DOHH2 (cell line): ENCODE results near the gene LMTK2.

Experiments
- H3F3A ChIP-seq: fragments of 200-600 bp; sonication (generic), shearing (Covaris generic); 2 replicates; pipeline ENCODE4 v1.6.0; 2016; ENCODE audit warnings: antibody characterized with exemption, mild to moderate bottlenecking; ENCODE audit not compliant: control insufficient read depth, insufficient read depth
- H3K27ac ChIP-seq: fragments of 200-600 bp; sonication (generic); 2 replicates; pipeline ENCODE4 v1.5.1; 2014; ENCODE audit warnings: low read depth, mild to moderate bottlenecking, low read length, moderate library complexity
- H3K27me3 ChIP-seq: fragments of 200-600 bp; sonication (generic); 2 replicates; pipeline ENCODE4 v1.6.1; 2014; ENCODE audit warnings: mild to moderate bottlenecking, low read length, mixed read lengths; ENCODE audit not compliant: control insufficient read depth
- H3K36me3 ChIP-seq: fragments of 200-600 bp; sonication (generic); 2 replicates; pipeline ENCODE4 v1.6.1; 2014; ENCODE audit warnings: mild to moderate bottlenecking, low read length, moderate library complexity, mixed read lengths; ENCODE audit not compliant: control insufficient read depth
- H3K4me1 ChIP-seq: fragments of 200-600 bp; sonication (generic); 2 replicates; pipeline ENCODE4 v1.6.1; 2014; ENCODE audit warnings: mild to moderate bottlenecking, low read length, mixed read lengths; ENCODE audit not compliant: control insufficient read depth
- H3K4me2 ChIP-seq: fragments of 200-600 bp; sonication (generic); 2 replicates; pipeline ENCODE4 v1.6.0; 2014; ENCODE audit warnings: mild to moderate bottlenecking, low read length, moderate library complexity
- H3K4me3 ChIP-seq: fragments of 200-600 bp; sonication (generic); 2 replicates; pipeline ENCODE4 v1.5.1; 2014; ENCODE audit warnings: mild to moderate bottlenecking, low read length, mixed read lengths
- H3K79me2 ChIP-seq: fragments of 200-600 bp; sonication (generic); 2 replicates; pipeline ENCODE4 v1.6.1; 2014; ENCODE audit warnings: mild to moderate bottlenecking, low read length, mixed read lengths; ENCODE audit not compliant: control insufficient read depth
- H3K9me2 ChIP-seq: fragments of 200-600 bp; sonication (generic); replicated peaks from 2 replicates; pipeline ENCODE4 v1.6.1; 2014; ENCODE audit warnings: mild to moderate bottlenecking, low read length, mixed read lengths; ENCODE audit not compliant: control insufficient read depth
- H3K9me3 ChIP-seq: fragments of 200-600 bp; sonication (generic); 2 replicates; pipeline ENCODE4 v1.6.1; 2014; ENCODE audit warnings: antibody characterized with exemption, low read length, mixed read lengths; ENCODE audit not compliant: control insufficient read depth, insufficient read depth
- H4K20me1 ChIP-seq: fragments of 200-600 bp; sonication (generic); 2 replicates; pipeline ENCODE4 v1.6.0; 2014; ENCODE audit warnings: low read depth, mild to moderate bottlenecking, antibody characterized with exemption, low read length, moderate library complexity; ENCODE audit not compliant: control insufficient read depth, insufficient read depth
- EZH2phosphoT487 ChIP-seq: fragments of 200-600 bp; sonication (generic); IDR thresholded peaks from 2 replicates; pipeline ENCODE4 v1.6.1; 2017; ENCODE audit warnings: borderline replicate concordance, mild to moderate bottlenecking, antibody characterized with exemption, low read length, moderate library complexity, mixed read lengths
- TF ChIP-seq, protein P1 (sequence below): fragments of 200-600 bp; sonication (generic); IDR thresholded peaks from one replicate; pipeline ENCODE4 v1.5.1; 2014; ENCODE audit warnings: antibody characterized with exemption, mild to moderate bottlenecking, low read depth, low read length; ENCODE audit not compliant: poor library complexity, severe bottlenecking

The LMTK2 gene

DNA sequence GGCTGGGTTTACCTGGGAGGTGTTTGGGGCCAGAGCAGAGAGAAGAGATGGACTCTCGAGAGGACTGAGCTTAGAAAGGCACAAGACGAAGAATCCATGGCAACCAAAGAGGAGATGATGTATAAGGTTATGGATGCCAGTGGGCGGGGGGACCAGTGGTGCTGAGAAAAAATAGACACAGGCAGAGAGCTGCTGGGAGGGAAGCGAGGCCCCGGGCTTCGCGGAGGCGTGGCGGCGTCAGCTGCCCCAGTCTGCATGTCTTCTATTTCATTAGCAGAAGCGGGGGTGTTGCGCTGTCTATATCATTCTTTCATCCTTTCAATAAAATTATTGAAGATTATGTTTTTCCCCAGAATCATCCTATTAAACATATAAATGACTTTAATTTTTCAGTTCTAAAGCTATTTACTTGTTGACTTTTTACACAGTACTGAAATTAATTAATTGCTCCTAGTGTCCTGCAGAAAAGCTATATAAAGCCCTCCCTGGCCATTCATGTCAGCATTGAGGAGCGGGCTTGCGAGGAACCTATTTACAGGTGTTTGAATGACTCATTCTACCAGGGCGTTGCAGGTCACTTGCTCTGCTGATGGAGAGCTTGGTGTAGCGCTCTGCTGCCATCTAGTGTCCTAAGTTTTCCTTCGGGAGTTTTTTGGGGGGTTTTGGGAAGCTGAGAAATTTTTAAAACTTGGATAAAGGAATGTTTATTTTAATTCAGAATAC is 61.7 kb downstream of the LMTK2 start:
- H3F3A ChIP-seq: no peaks in the 10 kb centered on the region
- no peak overlapping the region for H3K4me2 ChIP-seq
- H3K9me3 ChIP-seq: no peaks in the 10 kb centered on the region
- H3K4me1 ChIP-seq: no peaks in the 10 kb centered on the region
- peaks cover 3% of the 10 kb centered on the region; the same call in 1 of the 2 replicates for H3K36me3 ChIP-seq
- H3K27ac ChIP-seq: no peak overlapping the region
- H3K4me3 ChIP-seq: no peak overlapping the region
- no peaks in the 10 kb centered on the region for H3K9me2 ChIP-seq
- H3K27me3 ChIP-seq: no peaks in the 10 kb centered on the region
- H4K20me1 ChIP-seq: peaks cover 26% of the 10 kb centered on the region
- H3K79me2 ChIP-seq: no peaks in the 10 kb centered on the region
- TF ChIP-seq EZH2phosphoT487: no peak
- TF ChIP-seq, protein P1, sequence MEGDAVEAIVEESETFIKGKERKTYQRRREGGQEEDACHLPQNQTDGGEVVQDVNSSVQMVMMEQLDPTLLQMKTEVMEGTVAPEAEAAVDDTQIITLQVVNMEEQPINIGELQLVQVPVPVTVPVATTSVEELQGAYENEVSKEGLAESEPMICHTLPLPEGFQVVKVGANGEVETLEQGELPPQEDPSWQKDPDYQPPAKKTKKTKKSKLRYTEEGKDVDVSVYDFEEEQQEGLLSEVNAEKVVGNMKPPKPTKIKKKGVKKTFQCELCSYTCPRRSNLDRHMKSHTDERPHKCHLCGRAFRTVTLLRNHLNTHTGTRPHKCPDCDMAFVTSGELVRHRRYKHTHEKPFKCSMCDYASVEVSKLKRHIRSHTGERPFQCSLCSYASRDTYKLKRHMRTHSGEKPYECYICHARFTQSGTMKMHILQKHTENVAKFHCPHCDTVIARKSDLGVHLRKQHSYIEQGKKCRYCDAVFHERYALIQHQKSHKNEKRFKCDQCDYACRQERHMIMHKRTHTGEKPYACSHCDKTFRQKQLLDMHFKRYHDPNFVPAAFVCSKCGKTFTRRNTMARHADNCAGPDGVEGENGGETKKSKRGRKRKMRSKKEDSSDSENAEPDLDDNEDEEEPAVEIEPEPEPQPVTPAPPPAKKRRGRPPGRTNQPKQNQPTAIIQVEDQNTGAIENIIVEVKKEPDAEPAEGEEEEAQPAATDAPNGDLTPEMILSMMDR: peak; percentile 89

DNA sequence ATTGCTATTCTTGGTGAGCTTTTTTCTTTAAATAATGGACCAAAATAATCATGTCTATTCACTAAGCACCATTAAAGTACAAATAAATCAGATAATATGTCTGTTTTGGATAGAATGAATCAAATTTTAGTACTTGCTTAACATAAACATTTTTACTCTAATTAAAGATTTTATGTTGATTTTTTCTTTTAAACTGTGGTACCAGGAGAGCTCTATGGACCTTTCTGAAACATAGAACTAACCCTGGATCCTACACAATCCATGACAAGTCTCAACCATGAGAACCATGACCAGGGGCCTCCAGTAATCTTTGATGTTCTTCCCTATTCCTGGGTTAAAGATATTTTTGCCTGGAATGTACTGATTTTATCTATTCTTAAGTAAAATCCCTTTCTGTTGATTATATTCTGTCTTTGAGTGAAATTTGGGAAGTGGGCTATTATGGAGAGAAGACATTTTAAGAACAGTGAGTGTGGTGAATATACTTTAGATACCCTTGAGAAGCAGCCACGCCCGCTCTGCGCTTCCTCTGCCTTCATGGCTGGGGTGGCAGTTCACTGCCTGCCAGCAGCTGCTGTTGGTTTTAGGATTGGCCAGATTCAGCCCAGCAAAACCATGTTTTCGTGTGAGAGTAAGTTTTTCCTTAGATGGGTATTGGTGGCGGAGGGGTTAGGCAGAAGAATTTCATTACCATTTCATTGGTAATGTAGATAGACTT is 62.4 kb downstream of the LMTK2 start:
- H3K27me3 ChIP-seq: no peaks in the 10 kb centered on the region
- no peaks in the 10 kb centered on the region for H3K9me3 ChIP-seq
- H3K27ac ChIP-seq: no peak overlapping the region
- H3K4me1 ChIP-seq: no peaks in the 10 kb centered on the region
- H3K9me2 ChIP-seq: no peaks in the 10 kb centered on the region
- no peaks in the 10 kb centered on the region for H3K79me2 ChIP-seq
- no peak overlapping the region for H3K4me3 ChIP-seq
- peaks cover 20% of the 10 kb centered on the region for H4K20me1 ChIP-seq
- H3K36me3 ChIP-seq: peaks cover 3% of the 10 kb centered on the region; the same call in 1 of the 2 replicates
- H3F3A ChIP-seq: no peaks in the 10 kb centered on the region
- no peak overlapping the region for H3K4me2 ChIP-seq
- no peak for TF ChIP-seq EZH2phosphoT487
- TF ChIP-seq, protein P1: peak; percentile 4

DNA sequence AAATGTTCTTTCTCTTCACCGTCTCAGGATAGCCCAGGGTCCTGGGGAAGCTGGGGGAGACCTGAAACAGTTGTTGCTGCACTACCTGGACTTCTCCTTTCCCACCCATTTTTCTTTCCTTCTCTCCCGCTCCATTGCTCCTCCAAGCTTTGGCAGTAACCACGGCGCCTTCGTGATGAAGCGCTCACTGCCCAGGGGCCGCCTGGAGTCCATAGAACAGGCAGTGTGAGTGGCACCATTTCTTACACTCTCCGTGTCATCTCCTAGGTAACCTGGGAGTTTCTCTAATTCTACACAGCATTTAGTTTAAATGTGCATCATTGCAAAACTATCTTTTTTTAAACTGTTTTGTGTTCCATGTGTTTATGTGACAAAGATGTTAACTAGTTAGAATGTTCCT is 64.3 kb downstream of the LMTK2 start:
- TF ChIP-seq, protein P1: no peak
- no peak for TF ChIP-seq EZH2phosphoT487
- Histone ChIP-seq H3K9me3 (no peaks in the 10 kb centered on the region), H4K20me1 (peaks cover 22% of the 10 kb centered on the region), H3K27me3 (no peaks in the 10 kb centered on the region), H3K27ac (no peak overlapping the region), H3K9me2 (no peaks in the 10 kb centered on the region), H3F3A (no peaks in the 10 kb centered on the region), H3K4me2 (no peak overlapping the region), H3K36me3 (peaks cover 9% of the 10 kb centered on the region; the same call in 1 of the 2 replicates), H3K4me1 (no peaks in the 10 kb centered on the region), H3K79me2 (no peaks in the 10 kb centered on the region), H3K4me3 (no peak overlapping the region)
